ENCODE results near the gene DNAJB12.

DNAJB12 gene

GRCh38 chr10:72334825-72335393 lies 19.8 kb downstream of the DNAJB12 start:
- TF ChIP-seq CTCF (IDR thresholded peaks at IDR 0.05; ENCODE audit: low read depth, low read length), result no peak
- H3K4me3 ChIP-seq (ENCODE audit: low read depth, low read length), result no peak overlapping the region

GRCh38 chr10:72334196-72334824 lies 20.4 kb downstream of the DNAJB12 start:
- no peak for TF ChIP-seq CTCF (IDR thresholded peaks at IDR 0.05; ENCODE audit: low read depth, low read length)
- no peak overlapping the region for H3K4me3 ChIP-seq (ENCODE audit: low read depth, low read length)

- H3K4me3 ChIP-seq (ENCODE audit: low read depth, low read length), result no peak overlapping the region
- no peak for TF ChIP-seq CTCF (IDR thresholded peaks at IDR 0.05; ENCODE audit: low read depth, low read length)
Measured at GRCh38 chr10:72333112-72334015, 21.4 kb downstream of the DNAJB12 start.

- TF ChIP-seq CTCF (IDR thresholded peaks at IDR 0.05; ENCODE audit: low read depth, low read length), result no peak
- H3K4me3 ChIP-seq (ENCODE audit: low read depth, low read length), result no peak overlapping the region
Measured at GRCh38 chr10:72332423-72333111, 22.2 kb downstream of the DNAJB12 start.

- no peak for TF ChIP-seq CTCF (IDR thresholded peaks at IDR 0.05; ENCODE audit: low read depth, low read length)
- no peak overlapping the region for H3K4me3 ChIP-seq (ENCODE audit: low read depth, low read length)
Measured at GRCh38 chr10:72331575-72332422, 22.9 kb downstream of the DNAJB12 start.

GRCh38 chr10:72330069-72330426 lies 24.7 kb downstream of the DNAJB12 start:
- no peak for TF ChIP-seq CTCF (IDR thresholded peaks at IDR 0.05; ENCODE audit: low read depth, low read length)
- no peak overlapping the region for H3K4me3 ChIP-seq (ENCODE audit: low read depth, low read length)
